Mesothelial cell of epicardium (in vitro differentiated cells): ENCODE data around the gene CEP44. TPM values are rescaled to one million over a fixed set of nuclear protein-coding genes. Genes with fewer than 3 reads are reported as not detected.

Experiments used
- DNase-seq, 2 experiments: peaks; one replicate each; pipeline ENCODE4 v3.0.0; 2021; ENCODE audit warnings: low spot score in 2 of 2; ENCODE audit not compliant: unreplicated experiment in 2 of 2
- H3K27ac Mint-ChIP-seq: 2 replicates; pipeline ENCODE4 v1.8.0; 2021; ENCODE audit warnings: mixed read lengths
- H3K27me3 Mint-ChIP-seq: 2 replicates; pipeline ENCODE4 v1.8.0; 2021; ENCODE audit warnings: low read depth, mixed read lengths
- H3K36me3 Mint-ChIP-seq: 2 replicates; pipeline ENCODE4 v1.8.0; 2021; ENCODE audit warnings: mixed read lengths
- H3K4me1 Mint-ChIP-seq: 2 replicates; pipeline ENCODE4 v1.8.0; 2021; ENCODE audit warnings: mixed read lengths
- H3K4me3 Mint-ChIP-seq: 2 replicates; pipeline ENCODE4 v1.8.0; 2021; ENCODE audit warnings: mild to moderate bottlenecking, moderate library complexity, mixed read lengths
- H3K9me3 Mint-ChIP-seq: 2 replicates; pipeline ENCODE4 v1.8.0; 2021; ENCODE audit warnings: mixed read lengths
- total RNA-seq: library from RNA; stranded (reverse); gene quantifications from 3 replicates; pipeline ENCODE4 v1.2.1, GENCODE V29; 2021
- TF ChIP-seq, protein P1 (sequence below): fragments of 200-600 bp; sonication (generic); IDR thresholded peaks from one replicate; pipeline ENCODE4 v1.5.0; 2021; ENCODE audit warnings: antibody characterized with exemption; ENCODE audit not compliant: unreplicated experiment

Gene CEP44
- total RNA-seq, 1 donor from 2014 or later = 24.1 TPM

GRCh38 chr4:174307694-174308093, 24.0 kb downstream of the CEP44 start:
- no peak for DNase-seq
- no peaks in the 10 kb centered on the region for H3K9me3 Mint-ChIP-seq
- peaks cover 31% of the 10 kb centered on the region for H3K36me3 Mint-ChIP-seq
- TF ChIP-seq, protein P1, sequence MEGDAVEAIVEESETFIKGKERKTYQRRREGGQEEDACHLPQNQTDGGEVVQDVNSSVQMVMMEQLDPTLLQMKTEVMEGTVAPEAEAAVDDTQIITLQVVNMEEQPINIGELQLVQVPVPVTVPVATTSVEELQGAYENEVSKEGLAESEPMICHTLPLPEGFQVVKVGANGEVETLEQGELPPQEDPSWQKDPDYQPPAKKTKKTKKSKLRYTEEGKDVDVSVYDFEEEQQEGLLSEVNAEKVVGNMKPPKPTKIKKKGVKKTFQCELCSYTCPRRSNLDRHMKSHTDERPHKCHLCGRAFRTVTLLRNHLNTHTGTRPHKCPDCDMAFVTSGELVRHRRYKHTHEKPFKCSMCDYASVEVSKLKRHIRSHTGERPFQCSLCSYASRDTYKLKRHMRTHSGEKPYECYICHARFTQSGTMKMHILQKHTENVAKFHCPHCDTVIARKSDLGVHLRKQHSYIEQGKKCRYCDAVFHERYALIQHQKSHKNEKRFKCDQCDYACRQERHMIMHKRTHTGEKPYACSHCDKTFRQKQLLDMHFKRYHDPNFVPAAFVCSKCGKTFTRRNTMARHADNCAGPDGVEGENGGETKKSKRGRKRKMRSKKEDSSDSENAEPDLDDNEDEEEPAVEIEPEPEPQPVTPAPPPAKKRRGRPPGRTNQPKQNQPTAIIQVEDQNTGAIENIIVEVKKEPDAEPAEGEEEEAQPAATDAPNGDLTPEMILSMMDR = no peak
- H3K27me3 Mint-ChIP-seq = no peaks in the 10 kb centered on the region
- no peak overlapping the region for H3K4me3 Mint-ChIP-seq
- no peaks in the 10 kb centered on the region for H3K4me1 Mint-ChIP-seq
- no peak overlapping the region for H3K27ac Mint-ChIP-seq

DNA sequence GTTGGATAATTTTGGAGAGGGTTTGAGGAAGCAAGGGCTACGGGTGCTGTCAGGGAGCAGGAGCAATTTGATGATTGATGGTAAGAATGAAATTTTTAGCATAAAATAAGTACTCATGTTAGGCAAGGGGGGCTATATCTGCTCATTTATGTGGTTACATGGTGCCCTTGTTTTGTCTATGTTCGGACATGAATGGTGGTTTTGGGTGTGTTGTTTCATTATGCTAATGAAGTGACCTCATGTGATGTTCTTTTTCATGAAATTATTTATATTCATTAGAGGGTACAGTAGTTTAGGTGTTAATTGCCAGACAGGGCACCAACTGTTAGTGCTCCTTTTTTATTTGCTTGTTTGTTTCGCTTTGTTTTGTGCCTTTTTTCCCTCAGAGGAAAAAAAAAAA, 29.3 kb downstream of the CEP44 start:
- Mint-ChIP-seq H3K36me3 (peaks cover 21% of the 10 kb centered on the region), H3K4me1 (peaks cover 4% of the 10 kb centered on the region), H3K4me3 (no peak overlapping the region), H3K27me3 (no peaks in the 10 kb centered on the region), H3K27ac (no peak overlapping the region), H3K9me3 (no peaks in the 10 kb centered on the region)
- DNase-seq = no peak
- TF ChIP-seq, protein P1 = no peak

DNA sequence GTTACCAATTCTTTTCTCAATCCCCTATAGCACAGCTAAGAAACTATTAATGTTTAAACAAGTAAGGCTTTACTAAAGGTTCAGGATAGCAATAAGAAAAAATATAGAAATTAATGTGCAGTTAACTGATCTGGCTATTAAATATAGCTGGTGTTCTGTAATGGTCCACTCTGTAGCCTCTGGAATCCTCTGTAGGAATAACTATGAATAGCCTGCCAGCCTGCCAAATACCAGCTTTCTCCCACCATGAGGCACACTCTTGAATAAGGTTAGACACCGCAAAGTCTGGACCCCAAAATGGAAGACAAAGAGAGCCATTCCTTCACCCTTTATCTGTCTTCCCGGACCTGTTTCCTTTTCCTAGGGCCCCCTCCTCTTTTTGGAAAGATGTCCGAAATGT, 30.6 kb downstream of the CEP44 start:
- Mint-ChIP-seq H3K4me3 (no peak overlapping the region), H3K36me3 (peaks cover 14% of the 10 kb centered on the region)

GRCh38 chr4:174314770-174315169, 31.1 kb downstream of the CEP44 start:
- peaks cover 14% of the 10 kb centered on the region for H3K36me3 Mint-ChIP-seq
- no peak overlapping the region for H3K27ac Mint-ChIP-seq
- no peaks in the 10 kb centered on the region for H3K9me3 Mint-ChIP-seq
- no peaks in the 10 kb centered on the region for H3K27me3 Mint-ChIP-seq
- H3K4me3 Mint-ChIP-seq = no peak overlapping the region
- no peak for DNase-seq
- TF ChIP-seq, protein P1 = no peak
- H3K4me1 Mint-ChIP-seq = peaks cover 4% of the 10 kb centered on the region

More for the DNA sequence above, 30.6 kb downstream of the CEP44 start:
- TF ChIP-seq, protein P1 = no peak
- no peak for DNase-seq
- Mint-ChIP-seq H3K9me3 (no peaks in the 10 kb centered on the region), H3K27ac (no peak overlapping the region), H3K4me1 (peaks cover 4% of the 10 kb centered on the region), H3K27me3 (no peaks in the 10 kb centered on the region)

DNA sequence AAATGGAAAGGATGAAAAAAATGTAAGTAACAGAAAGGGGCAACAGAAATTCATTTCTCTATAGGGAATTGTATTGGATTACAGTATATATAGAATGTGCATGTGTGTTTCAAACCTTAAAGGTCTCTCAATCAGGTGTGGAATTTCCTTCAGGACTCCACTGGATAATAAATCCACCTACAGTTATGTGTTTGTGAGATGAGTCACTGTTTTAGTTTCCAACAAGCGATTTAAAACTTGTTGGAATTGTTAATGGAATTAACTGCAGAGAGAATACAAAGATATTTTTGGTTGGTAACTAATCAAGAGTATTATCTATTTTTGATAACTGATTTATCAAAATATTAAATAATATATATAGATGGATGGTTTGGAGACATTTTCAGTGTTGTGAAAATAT, 32.8 kb downstream of the CEP44 start:
- no peak for DNase-seq
- no peaks in the 10 kb centered on the region for H3K9me3 Mint-ChIP-seq
- peaks cover 6% of the 10 kb centered on the region for H3K4me1 Mint-ChIP-seq
- no peak overlapping the region for H3K4me3 Mint-ChIP-seq
- no peak overlapping the region for H3K27ac Mint-ChIP-seq
- peaks cover 13% of the 10 kb centered on the region for H3K36me3 Mint-ChIP-seq
- no peaks in the 10 kb centered on the region for H3K27me3 Mint-ChIP-seq
- TF ChIP-seq, protein P1 = no peak

DNA sequence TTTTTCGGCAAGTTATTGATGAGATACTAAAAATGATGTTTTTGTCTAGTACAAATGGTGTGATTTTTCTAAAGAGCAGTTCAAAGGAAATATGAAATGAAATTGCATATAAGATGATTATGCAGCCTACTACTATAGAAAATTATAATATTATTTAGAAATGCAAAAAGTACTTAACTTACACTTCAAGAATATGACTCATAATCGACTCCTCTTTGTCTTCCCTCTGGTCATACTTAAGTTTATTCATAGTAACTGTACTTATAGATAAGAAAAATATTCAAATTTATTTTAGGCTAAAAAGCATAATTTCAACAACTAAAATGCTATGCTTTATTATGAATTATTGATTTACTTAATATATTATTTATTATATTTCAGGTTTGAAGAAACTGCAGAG, 33.2 kb downstream of the CEP44 start:
- TF ChIP-seq, protein P1 = no peak
- H3K36me3 Mint-ChIP-seq = peaks cover 13% of the 10 kb centered on the region
- peaks cover 6% of the 10 kb centered on the region for H3K4me1 Mint-ChIP-seq
- no peak overlapping the region for H3K27ac Mint-ChIP-seq
- no peaks in the 10 kb centered on the region for H3K9me3 Mint-ChIP-seq
- H3K4me3 Mint-ChIP-seq = no peak overlapping the region
- DNase-seq = no peak
- no peaks in the 10 kb centered on the region for H3K27me3 Mint-ChIP-seq
